ENCODE data around the gene ZBTB11.
"Not testable (repeated sequence)": the region's sequence is repeated elsewhere in the genome, so short reads cannot be mapped to it uniquely, and the experiment has no call there.

Gene ZBTB11

GRCh38 chr3:101617478-101617877 lies 59.5 kb downstream of the ZBTB11 start:
- DNase-seq = no peak

GRCh38 chr3:101615525-101615924 lies 61.4 kb downstream of the ZBTB11 start:
- DNase-seq = no peak

- not testable (repeated sequence) for DNase-seq
Measured at GRCh38 chr3:101613014-101613413, 63.9 kb downstream of the ZBTB11 start.

GRCh38 chr3:101611023-101611422 lies 65.9 kb downstream of the ZBTB11 start:
- no peak for DNase-seq

- DNase-seq = not testable (repeated sequence)
Measured at GRCh38 chr3:101605398-101605797, 71.5 kb downstream of the ZBTB11 start.

GRCh38 chr3:101603184-101603583 lies 73.7 kb downstream of the ZBTB11 start:
- DNase-seq = no peak

- DNase-seq = peak; percentile 1 to 48 (median 23)
Measured at GRCh38 chr3:101602731-101603130, 74.2 kb downstream of the ZBTB11 start.
